ENCODE measurements around the gene PRR13.
"Not testable (repeated sequence)": the region's sequence is repeated elsewhere in the genome, so short reads cannot be mapped to it uniquely, and the experiment has no call there.

The PRR13 gene

DNA sequence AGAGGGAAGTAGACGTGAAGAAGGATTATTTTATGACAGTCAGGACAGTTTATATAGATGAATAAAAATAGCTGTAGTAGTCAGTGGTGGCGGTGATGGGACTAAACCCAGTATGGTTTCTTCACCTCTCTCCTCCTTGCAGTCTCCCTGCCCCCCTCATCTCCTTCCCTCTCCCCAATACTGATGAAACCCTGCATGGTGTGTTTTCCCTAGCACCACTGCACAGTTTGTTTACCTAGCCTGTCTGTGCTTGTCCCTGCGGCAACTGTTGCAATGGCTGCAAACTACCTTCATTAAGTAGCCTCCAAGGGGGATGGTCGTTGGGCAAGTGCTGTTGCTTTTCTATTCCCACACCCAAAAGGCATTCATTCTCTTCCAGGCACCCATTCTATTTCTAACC, 25.1 kb downstream of the PRR13 start:
- FAIRE-seq = no peak
- no peak for DNase-seq (ENCODE audit: extremely low spot score, insufficient read length, low read depth)

DNA sequence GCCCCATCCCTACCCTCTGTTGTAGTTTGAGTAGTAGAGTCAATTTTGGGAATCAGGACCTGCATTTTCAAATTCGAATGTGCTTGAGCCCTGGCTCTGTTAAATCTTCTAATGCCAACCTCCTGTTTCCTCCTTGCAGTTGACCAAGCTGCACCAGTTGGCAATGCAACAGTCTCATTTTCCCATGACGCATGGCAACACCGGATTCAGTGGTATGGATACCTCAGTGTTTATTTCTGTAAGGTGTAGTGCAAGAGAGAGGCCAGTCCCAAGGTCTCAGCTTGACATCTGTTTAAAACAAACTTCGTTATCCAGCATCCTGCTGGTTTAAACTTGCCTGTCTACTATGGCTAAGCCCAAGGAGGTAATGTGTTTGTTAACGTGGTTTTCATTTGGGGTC, 25.5 kb downstream of the PRR13 start:
- DNase-seq (ENCODE audit: extremely low spot score, insufficient read length, low read depth) = no peak
- FAIRE-seq = no peak

DNA sequence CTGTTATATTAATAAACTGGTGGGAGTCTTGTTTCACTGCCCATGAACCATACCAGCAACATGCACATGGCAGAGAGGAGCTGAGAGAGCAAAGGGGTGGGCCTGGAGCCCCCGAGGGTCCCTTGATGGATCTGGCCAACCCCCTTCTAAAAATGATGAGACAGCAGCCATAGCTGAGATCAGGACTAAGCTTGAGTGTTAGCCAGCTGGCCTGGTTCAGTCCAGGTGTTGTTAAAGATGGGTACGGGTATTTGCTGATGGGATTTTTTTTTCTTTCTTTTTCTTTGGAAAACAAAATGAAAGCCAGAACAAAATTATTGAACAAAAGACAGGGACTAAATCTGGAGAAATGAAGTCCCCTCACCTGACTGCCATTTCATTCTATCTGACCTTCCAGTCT, 26.3 kb downstream of the PRR13 start:
- FAIRE-seq = no peak

GRCh38 chr12:53468282-53468681, 26.7 kb downstream of the PRR13 start:
- DNase-seq (ENCODE audit: extremely low spot score, insufficient read length, low read depth) = no peak
- no peak for FAIRE-seq

More for the DNA sequence above, 26.3 kb downstream of the PRR13 start:
- no peak for DNase-seq (ENCODE audit: extremely low spot score, insufficient read length, low read depth)

DNA sequence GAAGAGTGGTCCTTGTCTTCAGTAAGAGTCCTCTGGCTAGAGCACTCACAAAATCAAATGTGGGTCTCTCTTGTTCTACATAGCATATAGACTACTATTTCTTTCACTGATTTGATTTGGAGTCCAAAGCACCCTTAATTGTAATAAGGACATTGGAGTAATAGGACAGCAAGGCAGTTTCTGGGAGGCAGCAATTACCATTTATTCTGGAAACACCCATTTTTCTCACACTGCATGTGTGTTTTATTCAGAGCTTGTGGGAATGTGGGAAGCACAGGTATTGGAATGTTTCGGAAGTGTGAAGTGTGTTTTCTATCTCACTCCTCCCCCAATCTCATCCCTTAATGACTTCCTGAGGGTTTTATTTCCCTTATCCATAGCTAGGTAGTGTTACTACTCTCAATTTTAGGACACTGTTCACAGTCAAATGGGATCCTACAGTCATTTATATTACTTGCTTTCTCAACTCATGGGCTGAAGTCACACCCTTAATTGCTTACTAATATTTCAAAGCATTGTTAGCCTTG, 30.6 kb downstream of the PRR13 start:
- FAIRE-seq = no peak
- no peak for DNase-seq (ENCODE audit: extremely low spot score, insufficient read length, low read depth)

- no peak for FAIRE-seq
- no peak for DNase-seq (ENCODE audit: extremely low spot score, insufficient read length, low read depth)
These were observed 32.5 kb downstream of the PRR13 start for GRCh38 chr12:53474077-53474476.

GRCh38 chr12:53474819-53475218, 33.3 kb downstream of the PRR13 start:
- no peak for FAIRE-seq
- no peak for DNase-seq (ENCODE audit: extremely low spot score, insufficient read length, low read depth)

- no peak for FAIRE-seq
- no peak for DNase-seq (ENCODE audit: extremely low spot score, insufficient read length, low read depth)
These were observed 35.3 kb downstream of the PRR13 start for GRCh38 chr12:53476769-53477209.

DNA sequence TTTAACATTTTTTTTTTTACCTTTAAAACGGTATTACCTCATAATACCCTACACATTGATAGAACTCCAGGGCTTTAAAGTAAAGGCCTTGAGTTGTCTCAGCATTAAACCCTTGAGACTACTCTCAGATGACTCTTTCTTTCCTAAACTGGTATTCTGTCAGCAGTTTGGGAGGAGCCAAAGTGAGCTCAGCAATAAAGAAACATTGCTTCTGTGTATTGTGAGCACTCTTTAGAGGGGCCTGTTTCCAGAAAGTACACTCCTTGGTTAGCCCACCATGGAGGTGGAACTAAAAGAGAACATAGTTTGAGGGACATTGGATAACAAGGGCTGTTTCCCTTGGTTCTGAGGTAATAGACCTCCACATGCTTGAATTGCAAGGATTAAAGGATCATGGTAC, 37.3 kb downstream of the PRR13 start:
- FAIRE-seq (no peak), DNase-seq (ENCODE audit: extremely low spot score, insufficient read length, low read depth) (no peak)

GRCh38 chr12:53479331-53479730, 37.8 kb downstream of the PRR13 start:
- FAIRE-seq = no peak
- no peak for DNase-seq (ENCODE audit: extremely low spot score, insufficient read length, low read depth)

GRCh38 chr12:53480491-53481442, 39.2 kb downstream of the PRR13 start:
- DNase-seq (ENCODE audit: extremely low spot score, insufficient read length, low read depth) = no peak
- FAIRE-seq = no peak

- DNase-seq (ENCODE audit: extremely low spot score, insufficient read length, low read depth); FAIRE-seq: not testable (repeated sequence)
These were observed 39.9 kb downstream of the PRR13 start for GRCh38 chr12:53481458-53481857.

DNA sequence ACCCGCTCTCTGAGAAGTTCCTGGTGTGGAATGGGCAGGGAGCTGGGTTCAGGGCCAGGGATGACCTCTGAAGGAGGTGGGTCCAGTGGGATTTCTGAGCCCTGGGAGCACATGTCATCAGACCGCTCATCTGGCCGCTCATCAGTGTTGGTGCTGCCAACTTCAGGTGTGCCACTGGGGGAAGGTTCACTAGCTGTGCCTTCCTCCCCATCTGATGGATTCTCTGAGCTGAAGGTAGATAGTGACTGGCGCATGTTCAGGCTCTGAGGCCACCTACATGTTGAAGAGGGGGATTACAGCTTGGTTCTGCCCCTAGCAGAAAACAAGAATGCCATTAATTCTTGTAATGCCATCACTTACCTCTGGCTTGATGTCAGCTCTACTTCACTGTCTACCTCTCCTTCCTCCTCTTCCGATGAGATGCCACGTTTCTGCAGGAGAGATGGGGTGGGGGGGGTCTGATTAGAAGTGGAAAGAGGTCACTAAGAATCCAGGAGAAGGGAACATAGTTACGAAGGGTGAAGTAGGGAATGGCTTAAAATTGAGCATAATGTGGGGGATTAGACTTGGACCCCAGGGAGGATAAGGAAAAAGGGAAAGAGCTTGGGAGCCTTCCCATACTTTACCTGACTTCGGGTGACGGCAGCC, 40.5 kb downstream of the PRR13 start:
- DNase-seq (ENCODE audit: extremely low spot score, insufficient read length, low read depth) (no peak), FAIRE-seq (no peak)

GRCh38 chr12:53482626-53483168, 41.2 kb downstream of the PRR13 start:
- DNase-seq (ENCODE audit: extremely low spot score, insufficient read length, low read depth) = no peak
- no peak for FAIRE-seq

DNA sequence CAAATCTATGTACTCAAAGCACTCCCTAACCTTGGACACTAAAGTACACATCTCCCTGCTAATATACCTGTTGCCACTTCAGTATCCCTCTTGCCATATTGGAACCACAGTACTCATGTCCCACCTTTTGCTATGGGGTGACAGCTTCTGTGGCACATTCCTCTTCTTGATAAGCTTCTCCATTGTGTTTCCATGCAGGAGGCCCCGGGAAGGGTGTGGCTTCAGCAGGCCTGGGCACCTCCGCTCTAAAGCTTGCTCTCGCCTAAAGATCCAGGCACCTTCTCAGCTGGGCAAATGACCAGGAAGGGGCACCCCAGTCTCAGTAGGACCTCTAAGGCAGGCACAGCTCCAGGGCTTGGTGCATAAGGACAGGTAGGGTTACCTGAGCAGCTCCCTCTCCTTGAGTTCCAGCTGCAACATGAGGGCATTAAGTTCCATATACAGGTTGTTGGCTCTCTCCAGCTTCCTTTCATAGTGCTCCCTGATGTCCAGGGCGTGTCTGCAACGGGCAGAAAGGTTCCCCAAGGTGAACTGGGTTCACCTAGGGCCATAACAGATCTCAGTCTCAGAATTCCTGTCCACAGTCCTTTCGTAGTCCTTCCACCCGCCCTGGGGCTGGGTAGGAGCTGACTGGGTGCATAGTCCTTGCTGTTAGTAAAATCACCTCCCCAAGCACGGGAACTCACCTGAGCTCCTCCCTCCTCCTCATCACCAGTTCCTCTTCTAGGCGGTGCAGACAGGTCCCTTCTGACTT, 41.9 kb downstream of the PRR13 start:
- DNase-seq (ENCODE audit: extremely low spot score, insufficient read length, low read depth) (no peak), FAIRE-seq (no peak)

DNA sequence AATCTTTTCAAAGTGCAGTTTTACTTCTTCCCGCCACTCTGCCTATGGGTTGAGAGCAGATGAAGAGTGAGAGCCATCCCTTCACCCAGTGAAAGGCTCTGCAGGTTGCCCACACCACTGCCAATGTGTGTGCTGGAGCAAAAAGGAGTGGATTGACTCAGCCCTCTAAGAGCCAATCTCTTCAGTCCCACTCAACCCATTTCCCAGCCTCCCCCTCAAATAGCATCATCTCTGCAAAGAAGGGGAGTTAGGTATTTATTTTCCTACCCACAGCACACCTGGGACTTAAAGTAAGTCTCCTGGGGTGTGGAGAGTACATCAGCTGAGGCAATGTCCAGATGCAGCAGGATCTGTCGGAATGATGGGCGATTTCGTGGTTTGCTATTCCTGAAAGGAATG, 42.4 kb downstream of the PRR13 start:
- FAIRE-seq (no peak), DNase-seq (ENCODE audit: extremely low spot score, insufficient read length, low read depth) (no peak)

DNA sequence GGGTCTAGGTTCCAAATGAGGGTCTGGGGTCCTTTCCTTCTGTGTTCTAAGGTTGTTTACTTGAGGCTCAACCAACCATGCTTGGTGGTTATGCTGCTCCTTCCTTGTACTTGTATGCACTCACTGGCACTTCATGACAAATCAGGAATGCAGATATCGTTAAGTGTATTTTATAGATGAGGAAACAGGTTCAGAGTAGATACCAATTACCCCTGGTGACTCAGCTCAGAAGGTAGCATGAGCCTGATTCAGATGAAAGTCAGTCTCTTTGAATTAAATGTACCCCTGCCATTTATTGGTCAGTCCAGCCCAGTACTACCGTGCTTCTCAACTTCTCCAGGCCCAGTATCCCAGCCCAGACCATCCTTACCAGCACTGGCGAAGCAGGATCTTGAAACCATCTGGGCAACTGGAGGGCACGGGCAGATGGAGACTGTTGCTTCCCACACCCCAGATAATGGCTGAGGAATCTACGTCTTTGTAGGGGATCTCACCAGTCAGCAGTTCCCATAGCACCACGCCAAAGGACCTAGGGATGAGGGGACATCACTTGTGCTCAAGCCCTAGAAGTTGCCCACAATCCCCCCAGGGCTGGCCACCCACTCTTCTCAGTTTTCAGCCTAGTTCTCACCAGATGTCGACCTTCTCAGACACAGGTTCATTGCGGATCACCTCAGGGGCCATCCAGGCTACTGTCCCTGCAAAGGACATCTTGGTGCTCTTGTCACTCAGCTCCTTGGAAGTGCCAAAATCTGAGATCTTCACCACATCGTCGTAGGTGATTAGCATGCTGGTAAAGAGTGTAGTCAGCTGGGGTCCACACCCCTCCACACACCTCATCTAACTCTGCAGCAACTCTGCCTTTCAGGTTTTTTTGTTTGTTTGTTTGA, 43.4 kb downstream of the PRR13 start:
- DNase-seq (ENCODE audit: extremely low spot score, insufficient read length, low read depth) (no peak), FAIRE-seq (no peak)

DNA sequence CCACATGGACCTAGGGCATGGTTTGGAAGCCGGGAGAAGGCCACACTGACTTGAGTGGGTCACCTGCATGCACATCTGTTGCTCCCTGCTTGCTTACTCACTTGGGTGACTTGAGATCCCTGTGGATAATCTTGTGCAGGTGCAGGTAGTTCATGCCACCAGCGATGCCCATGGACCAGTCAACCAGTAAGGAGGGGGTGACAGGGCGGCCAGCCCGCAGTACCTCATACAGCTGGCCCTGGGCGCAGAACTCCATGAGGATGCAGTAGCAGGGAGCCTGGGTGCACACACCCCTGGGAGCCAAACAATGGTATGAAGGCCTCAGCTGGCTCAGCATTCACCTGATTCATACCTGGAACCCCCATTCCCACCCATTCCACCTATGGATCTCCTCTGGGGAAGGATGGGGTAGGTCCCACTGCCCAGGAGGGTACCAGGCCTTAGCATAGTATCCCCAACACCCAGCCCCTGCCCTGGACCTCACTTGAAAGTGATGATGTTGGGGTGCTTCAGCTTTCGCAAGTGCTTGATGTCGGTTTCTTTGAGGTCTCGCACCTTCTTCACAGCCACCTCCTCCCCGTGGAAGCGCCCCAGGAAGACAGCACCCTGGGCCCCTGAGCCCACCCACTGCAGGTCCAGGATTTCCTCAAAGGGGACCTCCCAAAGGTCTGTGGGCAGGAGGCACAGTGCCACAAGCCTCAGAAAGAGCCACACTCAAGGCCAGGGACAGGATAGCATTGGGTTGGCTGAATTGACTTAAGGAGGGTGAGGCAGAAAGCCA, 44.6 kb downstream of the PRR13 start:
- no peak for DNase-seq (ENCODE audit: extremely low spot score, insufficient read length, low read depth)
- no peak for FAIRE-seq

All from GM18507 (cell line).